Mammary epithelial cell (primary cell): ENCODE data around the gene HTD2.

Experiments used
- EZH2 ChIP-seq: IDR thresholded peaks from 2 replicates; pipeline ENCODE4 v1.6.1; 2012; ENCODE audit warnings: low read length, inconsistent platforms, borderline replicate concordance
- TF ChIP-seq, protein P1 (sequence below), 2 donors: IDR thresholded peaks in 1 of 2; conservative IDR thresholded peaks in 1 of 2; 2 replicates each; pipeline ENCODE4 v1.5.1; 2011 to 2012; ENCODE audit warnings: inconsistent platforms in 2 of 2, low read length in 2 of 2, mild to moderate bottlenecking in 2 of 2, control low read depth in 1 of 2, low read depth in 1 of 2; ENCODE audit not compliant: insufficient read depth in 1 of 2; ENCODE audit errors: extremely low read depth in 1 of 2

DNA sequence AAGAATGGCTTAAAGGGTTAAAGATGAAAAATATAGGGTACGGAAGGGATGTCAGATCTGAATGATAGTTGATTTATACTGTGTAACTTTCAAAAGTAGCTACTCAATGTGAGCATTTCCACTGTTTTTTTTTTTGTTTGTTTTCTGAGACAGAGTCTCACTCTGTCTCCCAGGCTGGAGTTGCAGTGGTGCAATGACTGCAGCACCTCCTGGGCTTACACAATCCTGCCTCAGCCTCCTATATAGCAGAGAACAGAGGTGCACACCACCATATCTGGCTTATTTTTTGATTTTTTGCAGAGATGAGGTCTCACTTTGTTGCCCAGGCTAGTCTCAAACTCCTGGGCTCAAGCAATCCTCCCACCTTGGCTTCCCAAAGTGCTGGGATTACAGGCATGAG, 16.5 kb downstream of the HTD2 start:
- TF ChIP-seq, protein P1, sequence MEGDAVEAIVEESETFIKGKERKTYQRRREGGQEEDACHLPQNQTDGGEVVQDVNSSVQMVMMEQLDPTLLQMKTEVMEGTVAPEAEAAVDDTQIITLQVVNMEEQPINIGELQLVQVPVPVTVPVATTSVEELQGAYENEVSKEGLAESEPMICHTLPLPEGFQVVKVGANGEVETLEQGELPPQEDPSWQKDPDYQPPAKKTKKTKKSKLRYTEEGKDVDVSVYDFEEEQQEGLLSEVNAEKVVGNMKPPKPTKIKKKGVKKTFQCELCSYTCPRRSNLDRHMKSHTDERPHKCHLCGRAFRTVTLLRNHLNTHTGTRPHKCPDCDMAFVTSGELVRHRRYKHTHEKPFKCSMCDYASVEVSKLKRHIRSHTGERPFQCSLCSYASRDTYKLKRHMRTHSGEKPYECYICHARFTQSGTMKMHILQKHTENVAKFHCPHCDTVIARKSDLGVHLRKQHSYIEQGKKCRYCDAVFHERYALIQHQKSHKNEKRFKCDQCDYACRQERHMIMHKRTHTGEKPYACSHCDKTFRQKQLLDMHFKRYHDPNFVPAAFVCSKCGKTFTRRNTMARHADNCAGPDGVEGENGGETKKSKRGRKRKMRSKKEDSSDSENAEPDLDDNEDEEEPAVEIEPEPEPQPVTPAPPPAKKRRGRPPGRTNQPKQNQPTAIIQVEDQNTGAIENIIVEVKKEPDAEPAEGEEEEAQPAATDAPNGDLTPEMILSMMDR (conservative IDR thresholded peaks at IDR 0.05 in 1 of 2, IDR thresholded peaks at IDR 0.05 in 1 of 2; ENCODE audit: extremely low read depth in 1 of 2, insufficient read depth in 1 of 2, low read depth in 1 of 2, low read length in 2 of 2) = no peak
- no peak for TF ChIP-seq EZH2
